Loucy (cell line): ENCODE results near the gene PRRC2A.

Source experiments
- EZH2phosphoT487 ChIP-seq: fragments of 200-600 bp; IDR thresholded peaks from 2 replicates; pipeline ENCODE4 v1.6.1; 2018; ENCODE audit warnings: antibody characterized with exemption, mild to moderate bottlenecking, moderate library complexity, borderline replicate concordance
- TF ChIP-seq, protein P1 (sequence below): fragments of 200-600 bp; sonication (generic); conservative IDR thresholded peaks from 2 replicates; pipeline ENCODE4 v1.5.1; 2014; ENCODE audit warnings: mild to moderate bottlenecking, antibody characterized with exemption, low read length

DNA sequence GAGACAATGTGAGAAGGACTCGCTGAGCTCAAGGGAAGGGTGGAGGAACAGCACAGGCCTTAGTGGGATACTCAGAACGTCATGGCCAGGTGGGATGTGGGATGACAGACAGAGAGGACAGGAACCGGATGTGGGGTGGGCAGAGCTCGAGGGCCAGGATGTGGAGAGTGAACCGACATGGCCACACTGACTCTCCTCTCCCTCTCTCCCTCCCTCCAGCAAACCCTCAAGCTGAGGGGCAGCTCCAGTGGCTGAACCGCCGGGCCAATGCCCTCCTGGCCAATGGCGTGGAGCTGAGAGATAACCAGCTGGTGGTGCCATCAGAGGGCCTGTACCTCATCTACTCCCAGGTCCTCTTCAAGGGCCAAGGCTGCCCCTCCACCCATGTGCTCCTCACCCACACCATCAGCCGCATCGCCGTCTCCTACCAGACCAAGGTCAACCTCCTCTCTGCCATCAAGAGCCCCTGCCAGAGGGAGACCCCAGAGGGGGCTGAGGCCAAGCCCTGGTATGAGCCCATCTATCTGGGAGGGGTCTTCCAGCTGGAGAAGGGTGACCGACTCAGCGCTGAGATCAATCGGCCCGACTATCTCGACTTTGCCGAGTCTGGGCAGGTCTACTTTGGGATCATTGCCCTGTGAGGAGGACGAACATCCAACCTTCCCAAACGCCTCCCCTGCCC is 43.5 kb upstream of the PRRC2A start:
- TF ChIP-seq, protein P1, sequence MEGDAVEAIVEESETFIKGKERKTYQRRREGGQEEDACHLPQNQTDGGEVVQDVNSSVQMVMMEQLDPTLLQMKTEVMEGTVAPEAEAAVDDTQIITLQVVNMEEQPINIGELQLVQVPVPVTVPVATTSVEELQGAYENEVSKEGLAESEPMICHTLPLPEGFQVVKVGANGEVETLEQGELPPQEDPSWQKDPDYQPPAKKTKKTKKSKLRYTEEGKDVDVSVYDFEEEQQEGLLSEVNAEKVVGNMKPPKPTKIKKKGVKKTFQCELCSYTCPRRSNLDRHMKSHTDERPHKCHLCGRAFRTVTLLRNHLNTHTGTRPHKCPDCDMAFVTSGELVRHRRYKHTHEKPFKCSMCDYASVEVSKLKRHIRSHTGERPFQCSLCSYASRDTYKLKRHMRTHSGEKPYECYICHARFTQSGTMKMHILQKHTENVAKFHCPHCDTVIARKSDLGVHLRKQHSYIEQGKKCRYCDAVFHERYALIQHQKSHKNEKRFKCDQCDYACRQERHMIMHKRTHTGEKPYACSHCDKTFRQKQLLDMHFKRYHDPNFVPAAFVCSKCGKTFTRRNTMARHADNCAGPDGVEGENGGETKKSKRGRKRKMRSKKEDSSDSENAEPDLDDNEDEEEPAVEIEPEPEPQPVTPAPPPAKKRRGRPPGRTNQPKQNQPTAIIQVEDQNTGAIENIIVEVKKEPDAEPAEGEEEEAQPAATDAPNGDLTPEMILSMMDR, result no peak
- no peak for TF ChIP-seq EZH2phosphoT487
